ENCODE measurements around the gene GMPR2.
A peak's percentile ranks its signal among the peaks of the same experiment; 100 is the strongest.

The GMPR2 gene

GRCh38 chr14:24189059-24189375, 43.7 kb upstream of the GMPR2 start:
- Histone ChIP-seq H3K36me3 (ENCODE audit: insufficient read depth) (no peaks in the 10 kb centered on the region), H3K27ac (no peak overlapping the region), H3K4me1 (ENCODE audit: low read depth, poor library complexity, severe bottlenecking) (peaks cover 15% of the 10 kb centered on the region), H3K4me3 (IDR thresholded peaks at IDR 0.05; ENCODE audit: insufficient read depth, low read depth, low read length) (no peak overlapping the region), H3K79me2 (ENCODE audit: insufficient read depth, low read depth) (peaks cover 7% of the 10 kb centered on the region; the same call in 1 of the 2 replicates), H3K4me2 (peak overlapping the region; percentile 60), H3K9ac (no peak overlapping the region), H4K20me1 (ENCODE audit: insufficient read depth) (no peaks in the 10 kb centered on the region), H2AFZ (ENCODE audit: low read depth) (peak overlapping the region; percentile 36; the same call in 1 of the 2 replicates), H3K27me3 (ENCODE audit: insufficient read depth, low read depth) (no peaks in the 10 kb centered on the region)
- TF ChIP-seq CTCF (conservative IDR thresholded peaks at IDR 0.05; ENCODE audit: low read depth, low read length), result no peak

- Histone ChIP-seq H3K4me3 (IDR thresholded peaks at IDR 0.05; ENCODE audit: insufficient read depth, low read depth, low read length) (no peak overlapping the region), H3K9ac (no peak overlapping the region)
Observed at GRCh38 chr14:24189460-24189859, 43.3 kb upstream of the GMPR2 start.

GRCh38 chr14:24190416-24190815, 42.3 kb upstream of the GMPR2 start:
- Histone ChIP-seq H3K79me2 (ENCODE audit: insufficient read depth, low read depth) (peaks cover 7% of the 10 kb centered on the region; the same call in 1 of the 2 replicates), H3K4me2 (no peak overlapping the region), H3K36me3 (ENCODE audit: insufficient read depth) (no peaks in the 10 kb centered on the region), H3K27me3 (ENCODE audit: insufficient read depth, low read depth) (no peaks in the 10 kb centered on the region), H4K20me1 (ENCODE audit: insufficient read depth) (no peaks in the 10 kb centered on the region), H3K27ac (no peak overlapping the region), H3K4me1 (ENCODE audit: low read depth, poor library complexity, severe bottlenecking) (peaks cover 23% of the 10 kb centered on the region), H3K9ac (no peak overlapping the region), H3K4me3 (IDR thresholded peaks at IDR 0.05; ENCODE audit: insufficient read depth, low read depth, low read length) (no peak overlapping the region), H2AFZ (ENCODE audit: low read depth) (no peak overlapping the region)
- no peak for TF ChIP-seq CTCF (conservative IDR thresholded peaks at IDR 0.05; ENCODE audit: low read depth, low read length)

More at GRCh38 chr14:24189460-24189859, 43.3 kb upstream of the GMPR2 start:
- Histone ChIP-seq H4K20me1 (ENCODE audit: insufficient read depth) (no peaks in the 10 kb centered on the region), H3K27ac (no peak overlapping the region), H3K36me3 (ENCODE audit: insufficient read depth) (no peaks in the 10 kb centered on the region), H3K4me1 (ENCODE audit: low read depth, poor library complexity, severe bottlenecking) (peaks cover 20% of the 10 kb centered on the region), H3K27me3 (ENCODE audit: insufficient read depth, low read depth) (no peaks in the 10 kb centered on the region), H3K4me2 (peak overlapping the region; percentile 60), H3K79me2 (ENCODE audit: insufficient read depth, low read depth) (peaks cover 7% of the 10 kb centered on the region; the same call in 1 of the 2 replicates), H2AFZ (ENCODE audit: low read depth) (no peak overlapping the region)
- TF ChIP-seq CTCF (conservative IDR thresholded peaks at IDR 0.05; ENCODE audit: low read depth, low read length), result no peak

- Histone ChIP-seq H3K4me2 (no peak overlapping the region), H3K79me2 (ENCODE audit: insufficient read depth, low read depth) (no peaks in the 10 kb centered on the region; the same call in 1 of the 2 replicates)
Observed at GRCh38 chr14:24192933-24193332, 39.8 kb upstream of the GMPR2 start.

More at GRCh38 chr14:24192933-24193332, 39.8 kb upstream of the GMPR2 start:
- Histone ChIP-seq H3K4me1 (ENCODE audit: low read depth, poor library complexity, severe bottlenecking) (peaks cover 15% of the 10 kb centered on the region), H3K4me3 (IDR thresholded peaks at IDR 0.05; ENCODE audit: insufficient read depth, low read depth, low read length) (no peak overlapping the region), H3K9ac (no peak overlapping the region), H4K20me1 (ENCODE audit: insufficient read depth) (no peaks in the 10 kb centered on the region), H3K27ac (no peak overlapping the region), H3K36me3 (ENCODE audit: insufficient read depth) (no peaks in the 10 kb centered on the region), H3K27me3 (ENCODE audit: insufficient read depth, low read depth) (no peaks in the 10 kb centered on the region), H2AFZ (ENCODE audit: low read depth) (no peak overlapping the region)
- TF ChIP-seq CTCF (conservative IDR thresholded peaks at IDR 0.05; ENCODE audit: low read depth, low read length), result no peak

Measured in KMS-11 (cell line).